Measurements from ENCODE around the gene NCK2. TPM values are rescaled to one million over a fixed set of nuclear protein-coding genes. Genes with fewer than 3 reads are reported as not detected.

The NCK2 gene
- total and polyA plus RNA-seq, 2 of the 13 experiments (the other 11 are each of a cell fraction or from before 2014, with no cell fraction given): 14.8 to 23.5 TPM

DNA sequence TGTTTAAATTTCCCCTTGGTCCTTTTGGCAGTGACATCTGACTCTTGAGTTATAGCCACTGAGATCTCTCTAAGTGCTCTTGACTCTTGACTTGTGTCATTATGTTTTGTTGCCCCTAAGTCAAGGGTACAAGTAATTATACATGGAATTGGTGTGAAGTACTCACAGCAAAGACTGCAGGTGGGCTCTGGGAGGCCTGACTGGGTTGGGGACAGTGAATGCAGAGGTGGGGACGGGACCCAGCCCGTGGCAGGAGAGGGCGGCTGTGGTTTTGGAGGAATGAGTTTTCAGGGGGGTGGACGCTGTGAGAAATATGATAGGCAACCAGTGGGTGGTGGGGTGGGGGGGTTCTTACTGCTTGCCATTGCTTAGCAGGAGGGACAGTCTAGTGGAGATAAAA is 97.8 kb downstream of the NCK2 start:
- no peak overlapping the region for H3K27ac ChIP-seq (ENCODE audit: extremely low read length, insufficient read depth, low read length)
- H3K36me3 ChIP-seq (replicated peaks in 1 of 2; ENCODE audit: control insufficient read depth in 1 of 2, insufficient read depth in 2 of 2, low read length in 2 of 2): no peaks in the 10 kb centered on the region
- in situ Hi-C loops (cut with HindIII; ENCODE audit: extremely low pct_ligation_motif_present, low pct_unique_long_range_greater_than_20kb): no loop called here
- no peaks in the 10 kb centered on the region for H4K20me1 ChIP-seq (ENCODE audit: insufficient read depth, low read length)
- peaks cover 26% of the 10 kb centered on the region for H3K4me1 ChIP-seq (ENCODE audit: insufficient read depth, low read length)
- ChIA-PET POLR2A (no interaction called here), CTCF (ENCODE audit: low intra/inter-chr PET ratio, low total read pairs) (no interaction called here)
- H3K4me3 ChIP-seq (replicated peaks in 1 of 3; ENCODE audit: insufficient read depth in 1 of 3, low read depth in 2 of 3, low read length in 3 of 3): no peak overlapping the region
- H3K9me3 ChIP-seq (ENCODE audit: low read length): no peaks in the 10 kb centered on the region
- H2AFZ ChIP-seq (ENCODE audit: low read length): no peak overlapping the region
- intact Hi-C loops (cut with micrococcal nuclease; ENCODE audit: unreplicated experiment): no loop called here
- no TSS peak for BruUV-seq (replicated peaks)
- H3K4me2 ChIP-seq (ENCODE audit: low read depth, low read length): no peak overlapping the region
- no peak for DNase-seq (ENCODE audit: low spot score)
- 95% methylated on average over 4 of the region's 4 CpGs for WGBS (ENCODE audit: low lambda C conversion rate)
- no peaks in the 10 kb centered on the region for H3K79me2 ChIP-seq (ENCODE audit: insufficient read depth, low read length)
- H3K9ac ChIP-seq (ENCODE audit: insufficient read depth, low read depth, low read length): no peak overlapping the region
- no peak for FAIRE-seq
- H3K27me3 ChIP-seq (ENCODE audit: control insufficient read depth in 1 of 2, insufficient read depth in 2 of 2, low read length in 2 of 2): no peaks in the 10 kb centered on the region
- no peak for ATAC-seq
- no peak for TF ChIP-seq HMG20A (CRISPR knock-in tag; IDR thresholded peaks at IDR 0.05; ENCODE audit: borderline replicate concordance)
- TF ChIP-seq USF2 (IDR thresholded peaks at IDR 0.05; ENCODE audit: low read depth, low read length): no peak
- TF ChIP-seq USF2 (CRISPR knock-in tag; IDR thresholded peaks at IDR 0.05; ENCODE audit: borderline replicate concordance): no peak
- no peak for TF ChIP-seq PHB2 (IDR thresholded peaks at IDR 0.05; ENCODE audit: partially characterized antibody)
- TF ChIP-seq, protein P1, sequence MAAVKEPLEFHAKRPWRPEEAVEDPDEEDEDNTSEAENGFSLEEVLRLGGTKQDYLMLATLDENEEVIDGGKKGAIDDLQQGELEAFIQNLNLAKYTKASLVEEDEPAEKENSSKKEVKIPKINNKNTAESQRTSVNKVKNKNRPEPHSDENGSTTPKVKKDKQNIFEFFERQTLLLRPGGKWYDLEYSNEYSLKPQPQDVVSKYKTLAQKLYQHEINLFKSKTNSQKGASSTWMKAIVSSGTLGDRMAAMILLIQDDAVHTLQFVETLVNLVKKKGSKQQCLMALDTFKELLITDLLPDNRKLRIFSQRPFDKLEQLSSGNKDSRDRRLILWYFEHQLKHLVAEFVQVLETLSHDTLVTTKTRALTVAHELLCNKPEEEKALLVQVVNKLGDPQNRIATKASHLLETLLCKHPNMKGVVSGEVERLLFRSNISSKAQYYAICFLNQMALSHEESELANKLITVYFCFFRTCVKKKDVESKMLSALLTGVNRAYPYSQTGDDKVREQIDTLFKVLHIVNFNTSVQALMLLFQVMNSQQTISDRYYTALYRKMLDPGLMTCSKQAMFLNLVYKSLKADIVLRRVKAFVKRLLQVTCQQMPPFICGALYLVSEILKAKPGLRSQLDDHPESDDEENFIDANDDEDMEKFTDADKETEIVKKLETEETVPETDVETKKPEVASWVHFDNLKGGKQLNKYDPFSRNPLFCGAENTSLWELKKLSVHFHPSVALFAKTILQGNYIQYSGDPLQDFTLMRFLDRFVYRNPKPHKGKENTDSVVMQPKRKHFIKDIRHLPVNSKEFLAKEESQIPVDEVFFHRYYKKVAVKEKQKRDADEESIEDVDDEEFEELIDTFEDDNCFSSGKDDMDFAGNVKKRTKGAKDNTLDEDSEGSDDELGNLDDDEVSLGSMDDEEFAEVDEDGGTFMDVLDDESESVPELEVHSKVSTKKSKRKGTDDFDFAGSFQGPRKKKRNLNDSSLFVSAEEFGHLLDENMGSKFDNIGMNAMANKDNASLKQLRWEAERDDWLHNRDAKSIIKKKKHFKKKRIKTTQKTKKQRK (IDR thresholded peaks at IDR 0.05; ENCODE audit: low read length): no peak
- TF ChIP-seq ZBTB39 (CRISPR knock-in tag; IDR thresholded peaks at IDR 0.05): no peak
- TF ChIP-seq EZH2 (conservative IDR thresholded peaks at IDR 0.05; ENCODE audit: low read depth, low read length): no peak
- TF ChIP-seq SAP130 (CRISPR knock-in tag; IDR thresholded peaks at IDR 0.05; ENCODE audit: low read depth): no peak
- TF ChIP-seq, protein P2, sequence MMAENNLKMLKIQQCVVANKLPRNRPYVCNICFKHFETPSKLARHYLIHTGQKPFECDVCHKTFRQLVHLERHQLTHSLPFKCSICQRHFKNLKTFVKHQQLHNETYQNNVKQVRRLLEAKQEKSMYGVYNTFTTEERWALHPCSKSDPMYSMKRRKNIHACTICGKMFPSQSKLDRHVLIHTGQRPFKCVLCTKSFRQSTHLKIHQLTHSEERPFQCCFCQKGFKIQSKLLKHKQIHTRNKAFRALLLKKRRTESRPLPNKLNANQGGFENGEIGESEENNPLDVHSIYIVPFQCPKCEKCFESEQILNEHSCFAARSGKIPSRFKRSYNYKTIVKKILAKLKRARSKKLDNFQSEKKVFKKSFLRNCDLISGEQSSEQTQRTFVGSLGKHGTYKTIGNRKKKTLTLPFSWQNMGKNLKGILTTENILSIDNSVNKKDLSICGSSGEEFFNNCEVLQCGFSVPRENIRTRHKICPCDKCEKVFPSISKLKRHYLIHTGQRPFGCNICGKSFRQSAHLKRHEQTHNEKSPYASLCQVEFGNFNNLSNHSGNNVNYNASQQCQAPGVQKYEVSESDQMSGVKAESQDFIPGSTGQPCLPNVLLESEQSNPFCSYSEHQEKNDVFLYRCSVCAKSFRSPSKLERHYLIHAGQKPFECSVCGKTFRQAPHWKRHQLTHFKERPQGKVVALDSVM (CRISPR knock-in tag; IDR thresholded peaks at IDR 0.05): no peak
- TF ChIP-seq, protein P3, sequence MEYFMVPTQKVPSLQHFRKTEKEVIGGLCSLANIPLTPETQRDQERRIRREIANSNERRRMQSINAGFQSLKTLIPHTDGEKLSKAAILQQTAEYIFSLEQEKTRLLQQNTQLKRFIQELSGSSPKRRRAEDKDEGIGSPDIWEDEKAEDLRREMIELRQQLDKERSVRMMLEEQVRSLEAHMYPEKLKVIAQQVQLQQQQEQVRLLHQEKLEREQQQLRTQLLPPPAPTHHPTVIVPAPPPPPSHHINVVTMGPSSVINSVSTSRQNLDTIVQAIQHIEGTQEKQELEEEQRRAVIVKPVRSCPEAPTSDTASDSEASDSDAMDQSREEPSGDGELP (IDR thresholded peaks at IDR 0.05; ENCODE audit: borderline replicate concordance, low read depth): no peak
- TF ChIP-seq, protein P4, sequence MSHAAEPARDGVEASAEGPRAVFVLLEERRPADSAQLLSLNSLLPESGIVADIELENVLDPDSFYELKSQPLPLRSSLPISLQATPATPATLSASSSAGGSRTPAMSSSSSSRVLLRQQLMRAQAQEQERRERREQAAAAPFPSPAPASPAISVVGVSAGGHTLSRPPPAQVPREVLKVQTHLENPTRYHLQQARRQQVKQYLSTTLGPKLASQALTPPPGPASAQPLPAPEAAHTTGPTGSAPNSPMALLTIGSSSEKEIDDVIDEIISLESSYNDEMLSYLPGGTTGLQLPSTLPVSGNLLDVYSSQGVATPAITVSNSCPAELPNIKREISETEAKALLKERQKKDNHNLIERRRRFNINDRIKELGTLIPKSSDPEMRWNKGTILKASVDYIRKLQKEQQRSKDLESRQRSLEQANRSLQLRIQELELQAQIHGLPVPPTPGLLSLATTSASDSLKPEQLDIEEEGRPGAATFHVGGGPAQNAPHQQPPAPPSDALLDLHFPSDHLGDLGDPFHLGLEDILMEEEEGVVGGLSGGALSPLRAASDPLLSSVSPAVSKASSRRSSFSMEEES (CRISPR knock-in tag; IDR thresholded peaks at IDR 0.05): no peak
- TF ChIP-seq NRL (CRISPR knock-in tag; IDR thresholded peaks at IDR 0.05; ENCODE audit: borderline replicate concordance): no peak

All from HepG2 (cell line).